HG03103 (cell line): ENCODE results near the gene FAM241A.
"Not testable (repeated sequence)": the region's sequence is repeated elsewhere in the genome, so short reads cannot be mapped to it uniquely, and the experiment has no call there.

Experiments
- ATAC-seq: cut with Tn5 transposase; IDR thresholded peaks from one replicate; pipeline ENCODE4 v1.9.1; 2021; ENCODE audit warnings: low read depth; ENCODE audit not compliant: unreplicated experiment

FAM241A gene

DNA sequence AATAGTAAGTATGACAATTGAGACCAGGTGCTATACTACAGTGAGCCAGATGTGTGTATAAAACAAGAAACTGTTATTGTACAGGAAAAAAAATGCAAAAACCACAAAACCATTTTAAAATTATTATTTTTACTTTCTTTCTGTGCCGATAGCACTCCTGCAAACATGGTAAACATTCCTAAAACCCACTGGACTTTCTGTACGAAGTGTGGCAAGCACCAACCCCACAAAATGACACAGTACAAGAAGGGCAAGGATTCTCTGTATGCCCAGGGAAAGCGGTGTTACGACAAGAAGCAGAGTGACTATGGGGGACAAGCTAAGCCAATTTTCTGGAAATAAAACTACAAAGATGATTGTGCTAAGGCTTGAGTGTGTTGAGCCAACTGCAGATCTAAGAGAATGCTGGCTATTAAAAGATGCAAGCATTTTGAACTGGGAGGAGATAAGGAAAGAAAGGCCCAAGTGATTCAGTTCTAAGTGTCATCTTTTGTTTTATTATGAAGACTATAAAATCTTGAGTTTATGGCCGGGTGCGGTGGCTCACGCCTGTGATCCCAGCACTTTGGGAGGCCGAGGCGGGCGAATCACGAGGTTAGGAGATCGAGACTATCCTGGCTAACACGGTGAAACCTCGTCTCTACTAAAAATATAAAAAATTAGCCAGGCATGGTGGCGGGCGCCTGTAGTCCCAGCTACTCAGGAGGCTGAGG, 26.0 kb downstream of the FAM241A start:
- ATAC-seq: not testable (repeated sequence)

DNA sequence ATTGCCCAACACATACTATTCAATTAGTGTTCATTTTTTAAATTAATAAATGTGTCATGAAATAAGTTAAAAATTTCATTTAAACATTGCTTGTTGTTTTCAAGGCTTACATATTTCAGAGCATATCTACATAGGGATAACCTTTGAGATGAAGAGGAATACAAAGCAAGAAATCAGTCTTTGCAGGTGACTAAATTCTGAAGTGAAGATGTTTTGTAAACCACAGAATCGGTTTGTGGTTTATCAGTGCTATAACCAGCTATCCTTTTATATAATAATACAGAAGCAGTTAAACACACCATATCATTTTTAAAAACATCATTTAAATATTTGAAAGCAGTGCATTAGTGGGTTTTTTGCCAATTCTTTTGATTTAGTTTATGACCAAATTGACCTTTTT, 26.9 kb downstream of the FAM241A start:
- ATAC-seq: peak; percentile 75

- ATAC-seq: no peak
Observed at GRCh38 chr4:112173593-112174558, 28.6 kb downstream of the FAM241A start.

DNA sequence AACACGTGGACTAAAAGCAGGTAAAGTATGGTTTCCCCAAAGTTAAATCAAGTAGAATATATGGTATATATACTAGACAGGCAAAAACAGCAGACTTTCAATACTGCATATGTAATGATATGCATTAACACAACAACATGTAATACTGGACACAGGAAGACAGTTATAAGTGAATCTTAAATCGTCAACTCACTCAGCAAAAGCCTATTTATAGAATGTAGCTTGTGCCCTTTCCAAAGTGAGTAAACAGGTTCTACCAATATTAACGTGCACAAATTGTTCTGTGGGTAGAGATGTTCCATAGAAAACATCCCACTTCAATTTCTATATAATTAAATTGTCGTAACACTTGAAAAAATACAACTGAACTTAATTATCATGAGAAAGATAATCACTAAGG, 30.6 kb downstream of the FAM241A start:
- ATAC-seq: no peak

DNA sequence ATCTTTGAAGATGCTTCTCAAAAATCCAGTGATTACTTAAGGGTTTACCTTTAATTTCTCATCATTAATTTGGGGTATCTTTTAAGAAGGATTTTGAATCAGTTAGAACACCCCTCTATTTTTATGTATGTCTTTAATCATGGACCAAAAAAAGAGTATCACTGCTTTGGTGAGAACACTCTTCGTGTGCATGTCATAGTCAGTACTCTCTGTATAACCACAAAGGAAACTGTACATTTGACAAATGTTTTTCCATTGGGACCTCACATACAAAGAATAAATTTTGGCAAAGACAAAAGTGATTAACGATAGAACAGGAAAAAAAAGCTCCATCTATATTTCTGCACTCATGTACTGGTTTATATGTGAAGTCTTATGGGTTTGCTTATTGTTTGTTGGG, 31.3 kb downstream of the FAM241A start:
- no peak for ATAC-seq

DNA sequence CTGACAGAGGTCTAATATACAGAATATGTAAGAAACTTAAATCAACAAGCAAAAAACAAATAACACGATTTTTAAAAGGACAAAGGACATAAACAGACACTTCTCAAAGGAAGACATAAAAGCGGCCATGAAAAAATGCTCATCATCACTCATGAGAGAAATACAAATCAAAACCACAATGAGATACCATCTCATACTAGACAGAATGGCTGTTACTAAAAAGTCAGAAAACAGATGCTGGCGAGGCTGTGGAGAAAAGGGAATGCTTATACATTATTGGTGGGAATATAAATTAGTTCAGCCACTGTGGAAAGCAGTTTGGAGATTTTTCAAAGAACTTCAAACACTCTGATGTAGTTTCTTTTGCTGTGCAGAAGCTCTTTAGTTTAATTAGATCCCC, 33.5 kb downstream of the FAM241A start:
- not testable (repeated sequence) for ATAC-seq

DNA sequence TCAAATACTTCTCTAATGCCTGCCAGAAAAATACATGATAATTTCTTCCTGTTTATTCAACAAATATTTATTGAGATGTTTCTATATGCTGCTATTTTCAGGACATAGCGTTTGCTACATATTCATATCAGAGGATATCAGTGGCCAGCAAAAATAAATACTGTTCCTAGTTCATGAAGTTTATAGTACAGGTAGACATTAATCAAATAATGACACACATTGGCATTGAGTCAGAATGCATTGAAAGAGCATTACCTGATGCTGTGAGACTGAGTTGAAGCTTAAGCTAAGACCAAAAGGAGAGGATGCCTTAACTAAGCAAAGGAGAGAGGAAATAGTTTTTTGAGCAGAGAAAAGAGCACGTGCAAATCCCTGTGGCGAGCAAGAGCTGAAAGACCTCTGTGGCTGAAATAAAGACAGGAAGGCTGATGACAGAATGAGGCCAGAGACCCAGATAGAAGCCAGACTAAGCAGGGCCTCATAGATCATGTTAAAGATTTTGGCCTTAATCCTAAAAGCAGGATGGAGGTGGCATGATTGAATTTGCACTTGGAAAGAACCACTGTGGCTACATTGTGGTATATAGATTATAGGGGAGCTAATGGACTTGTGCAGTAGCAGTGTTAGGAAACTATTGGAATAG, 36.2 kb downstream of the FAM241A start:
- ATAC-seq: no peak

DNA sequence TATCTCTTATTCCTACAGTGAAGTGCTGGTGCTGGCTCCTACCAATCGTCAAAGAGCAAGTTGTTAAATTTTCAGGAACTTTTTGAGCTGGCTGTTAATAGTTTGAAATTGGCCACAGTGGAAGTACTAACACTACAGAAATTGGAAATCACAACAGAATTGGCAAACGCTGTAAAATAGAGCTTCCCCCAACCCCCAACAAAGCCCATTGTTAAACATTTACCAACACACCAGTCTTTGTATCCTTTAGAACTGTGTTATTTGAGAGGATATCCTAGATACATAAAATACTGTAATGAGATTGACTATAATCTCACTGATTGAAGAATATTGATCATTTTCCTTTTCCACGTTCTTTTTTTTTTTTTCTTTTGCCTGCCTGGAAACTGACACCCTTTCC, 37.4 kb downstream of the FAM241A start:
- ATAC-seq: no peak

- ATAC-seq: no peak
Observed at GRCh38 chr4:112183252-112183651, 38.0 kb downstream of the FAM241A start.

- ATAC-seq: no peak
Observed at GRCh38 chr4:112184438-112184837, 39.2 kb downstream of the FAM241A start.

- ATAC-seq: peak; percentile 50
Observed at GRCh38 chr4:112185334-112185733, 40.1 kb downstream of the FAM241A start.

DNA sequence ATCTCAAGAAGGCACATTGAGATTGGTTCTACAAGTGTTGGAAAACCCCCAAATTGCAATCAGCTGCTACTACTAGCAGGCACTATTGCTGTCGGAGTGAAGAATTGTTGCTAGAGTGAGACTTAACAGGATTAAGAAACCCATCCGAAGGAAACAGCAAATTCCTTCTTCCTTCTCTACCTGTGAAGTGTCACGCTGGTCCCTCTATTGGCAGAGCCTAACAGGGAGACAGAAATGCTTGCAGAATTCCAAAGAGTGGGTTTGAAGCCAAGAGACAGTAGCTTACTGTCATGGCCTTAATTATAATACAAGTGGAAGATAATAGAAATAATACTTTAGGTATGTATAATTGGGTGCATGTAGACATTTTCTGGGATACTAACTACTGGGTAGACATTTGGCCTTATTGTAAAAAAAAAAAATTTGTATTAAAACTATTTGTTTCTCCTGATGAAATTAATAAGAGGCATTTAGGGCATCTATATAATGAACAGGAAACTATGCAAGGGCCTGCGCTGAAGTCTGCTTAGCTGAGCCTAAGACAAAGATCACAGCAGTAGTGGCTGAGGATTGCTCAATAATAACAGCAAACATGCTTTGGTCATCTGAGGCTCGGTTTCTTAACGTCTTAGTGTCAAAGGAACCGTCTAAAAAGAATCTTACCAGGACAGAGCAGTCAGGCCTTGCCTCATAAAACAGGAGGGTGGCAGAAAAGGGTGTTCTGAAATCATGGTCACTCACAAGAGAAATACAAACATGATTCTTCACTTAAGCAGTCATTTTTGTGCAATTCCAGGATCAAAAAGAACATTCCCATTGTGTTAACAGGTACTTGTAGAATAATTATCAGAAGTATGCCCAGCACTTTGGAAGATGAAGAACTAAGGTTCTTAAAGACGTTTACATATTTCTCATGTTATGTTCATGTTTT, 40.8 kb downstream of the FAM241A start:
- ATAC-seq: no peak

DNA sequence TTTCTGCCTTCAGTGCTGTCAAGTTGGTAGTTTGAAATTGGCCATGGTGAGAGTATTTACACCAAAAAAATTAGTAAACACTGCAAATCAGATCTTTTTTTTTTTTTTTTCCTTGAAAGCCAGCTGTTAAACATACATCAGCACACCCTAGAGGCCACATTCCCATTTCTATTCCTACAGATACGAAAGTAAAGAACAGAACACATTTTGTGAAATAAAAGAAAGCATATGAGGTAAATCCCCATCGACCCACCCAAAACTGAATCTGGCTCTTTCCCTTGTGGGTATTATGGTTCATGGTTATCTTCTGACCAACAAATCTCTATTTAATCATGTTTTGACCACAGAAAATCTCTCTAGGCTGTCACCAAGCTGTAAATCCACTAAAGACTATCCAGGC, 44.5 kb downstream of the FAM241A start:
- no peak for ATAC-seq

- ATAC-seq: no peak
Observed at GRCh38 chr4:112190684-112191083, 45.4 kb downstream of the FAM241A start.

DNA sequence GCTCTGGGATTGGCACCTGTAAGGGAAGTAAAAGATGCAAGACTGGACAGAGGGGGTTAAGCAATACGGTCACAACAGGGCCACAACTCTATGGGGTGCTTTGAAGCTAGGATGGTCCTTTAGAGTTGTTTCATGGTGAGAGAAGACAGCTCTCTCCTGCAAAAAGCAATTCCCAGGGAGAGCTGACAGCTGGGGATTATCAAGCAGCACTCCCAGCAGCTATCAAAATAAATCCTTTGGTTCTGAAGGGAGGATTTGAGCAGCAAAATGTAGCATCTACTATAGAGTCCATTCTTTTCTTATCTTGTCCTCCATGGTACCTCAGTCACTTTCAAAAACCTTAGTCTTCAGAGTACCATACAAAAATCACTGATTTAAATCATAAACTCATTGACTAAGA, 51.2 kb downstream of the FAM241A start:
- ATAC-seq: no peak

DNA sequence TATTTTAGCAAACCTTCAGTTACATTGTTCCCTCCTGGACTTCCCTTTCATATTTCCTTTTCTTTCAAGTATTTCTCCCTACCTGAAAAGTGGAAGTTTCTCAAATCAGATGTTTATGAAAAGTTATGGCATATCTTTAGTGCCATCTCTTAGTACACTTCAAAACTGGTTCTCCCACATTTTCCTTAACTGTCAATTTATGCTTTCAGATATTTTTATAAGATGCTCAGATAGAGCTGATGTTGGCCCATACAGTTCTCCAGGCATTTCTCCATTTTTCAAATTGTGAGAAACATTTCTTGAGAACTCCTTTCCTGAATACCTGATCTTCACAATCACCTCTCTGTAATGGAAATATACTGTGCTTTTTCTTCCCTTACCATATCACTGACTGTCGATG, 53.8 kb downstream of the FAM241A start:
- ATAC-seq: peak; percentile 9

- no peak for ATAC-seq
Observed at GRCh38 chr4:112201915-112202505, 56.8 kb downstream of the FAM241A start.

- ATAC-seq: no peak
Observed at GRCh38 chr4:112203593-112203992, 58.3 kb downstream of the FAM241A start.

GRCh38 chr4:112206431-112206830, 61.2 kb downstream of the FAM241A start:
- ATAC-seq: no peak
